Measurements from ENCODE around the gene TMEM131.

TMEM131 gene

DNA sequence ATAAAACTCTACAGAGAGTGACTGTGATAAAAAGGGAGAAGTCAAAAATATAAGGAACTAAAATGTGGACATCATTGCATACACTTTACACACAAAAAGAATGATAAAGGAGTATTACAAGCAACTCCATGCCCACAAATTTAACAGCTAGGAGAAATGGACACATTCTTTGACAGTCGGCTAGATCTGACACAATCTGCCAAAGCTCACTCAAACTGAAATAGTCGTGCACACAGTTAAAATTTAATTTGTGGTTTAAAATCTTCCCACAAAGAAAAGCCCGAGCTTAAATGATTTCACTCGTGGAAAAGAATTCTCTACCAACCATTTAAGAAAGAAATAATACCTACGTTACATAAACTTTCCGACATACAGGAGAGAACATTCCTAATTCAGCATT, 149.9 kb downstream of the TMEM131 start:
- Histone ChIP-seq H3K4me2 (ENCODE audit: low read length) (peak overlapping the region; percentile 22), H3K9me3 (ENCODE audit: insufficient read depth, low read length) (no peaks in the 10 kb centered on the region), H2AFZ (ENCODE audit: low read depth, low read length) (no peak overlapping the region), H3K9ac (ENCODE audit: low read length) (no peak overlapping the region), H3K27ac (ENCODE audit: low read length) (no peak overlapping the region), H4K20me1 (ENCODE audit: insufficient read depth, low read length) (peaks cover 69% of the 10 kb centered on the region), H3K79me2 (ENCODE audit: low read length) (peaks cover 63% of the 10 kb centered on the region), H3K4me3 (ENCODE audit: low read length) (peak overlapping the region; percentile 6; the same call in 1 of the 2 replicates), H3K27me3 (ENCODE audit: low read depth, low read length) (no peaks in the 10 kb centered on the region), H3K4me1 (ENCODE audit: low read length) (peaks cover 21% of the 10 kb centered on the region), H3K36me3 (replicated peaks; ENCODE audit: low read depth, low read length) (peaks cover 19% of the 10 kb centered on the region)
- no peak for TF ChIP-seq EZH2phosphoT487 (IDR thresholded peaks at IDR 0.05; ENCODE audit: low read depth)
- TF ChIP-seq, protein P1, sequence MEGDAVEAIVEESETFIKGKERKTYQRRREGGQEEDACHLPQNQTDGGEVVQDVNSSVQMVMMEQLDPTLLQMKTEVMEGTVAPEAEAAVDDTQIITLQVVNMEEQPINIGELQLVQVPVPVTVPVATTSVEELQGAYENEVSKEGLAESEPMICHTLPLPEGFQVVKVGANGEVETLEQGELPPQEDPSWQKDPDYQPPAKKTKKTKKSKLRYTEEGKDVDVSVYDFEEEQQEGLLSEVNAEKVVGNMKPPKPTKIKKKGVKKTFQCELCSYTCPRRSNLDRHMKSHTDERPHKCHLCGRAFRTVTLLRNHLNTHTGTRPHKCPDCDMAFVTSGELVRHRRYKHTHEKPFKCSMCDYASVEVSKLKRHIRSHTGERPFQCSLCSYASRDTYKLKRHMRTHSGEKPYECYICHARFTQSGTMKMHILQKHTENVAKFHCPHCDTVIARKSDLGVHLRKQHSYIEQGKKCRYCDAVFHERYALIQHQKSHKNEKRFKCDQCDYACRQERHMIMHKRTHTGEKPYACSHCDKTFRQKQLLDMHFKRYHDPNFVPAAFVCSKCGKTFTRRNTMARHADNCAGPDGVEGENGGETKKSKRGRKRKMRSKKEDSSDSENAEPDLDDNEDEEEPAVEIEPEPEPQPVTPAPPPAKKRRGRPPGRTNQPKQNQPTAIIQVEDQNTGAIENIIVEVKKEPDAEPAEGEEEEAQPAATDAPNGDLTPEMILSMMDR (IDR thresholded peaks at IDR 0.05; ENCODE audit: low read depth, low read length), result no peak

DNA sequence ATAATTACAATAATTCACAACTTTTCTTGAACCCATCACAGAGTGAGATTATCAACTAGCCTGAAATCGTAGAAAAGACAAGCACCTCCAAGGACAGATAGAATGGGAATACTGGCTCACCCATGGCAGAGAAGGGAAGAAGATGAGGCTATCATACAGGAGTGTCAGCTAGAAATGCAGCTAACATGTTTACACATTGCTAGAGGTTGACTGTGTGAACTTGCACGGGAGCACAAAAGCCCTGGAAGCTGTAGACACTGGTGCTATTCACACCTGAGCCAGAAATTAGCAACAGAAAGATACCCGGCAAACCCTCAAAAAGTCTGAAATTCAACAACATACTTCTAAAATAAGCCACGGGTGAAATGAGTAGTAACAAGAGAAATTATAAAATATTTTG, 150.6 kb downstream of the TMEM131 start:
- TF ChIP-seq, protein P1 (IDR thresholded peaks at IDR 0.05; ENCODE audit: low read depth, low read length), result no peak
- TF ChIP-seq EZH2phosphoT487 (IDR thresholded peaks at IDR 0.05; ENCODE audit: low read depth), result no peak
- peaks cover 58% of the 10 kb centered on the region for H3K79me2 ChIP-seq (ENCODE audit: low read length)
- no peaks in the 10 kb centered on the region for H3K27me3 ChIP-seq (ENCODE audit: low read depth, low read length)
- peaks cover 26% of the 10 kb centered on the region for H3K36me3 ChIP-seq (replicated peaks; ENCODE audit: low read depth, low read length)
- H3K27ac ChIP-seq (ENCODE audit: low read length), result no peak overlapping the region
- H4K20me1 ChIP-seq (ENCODE audit: insufficient read depth, low read length), result peaks cover 67% of the 10 kb centered on the region
- no peak overlapping the region for H2AFZ ChIP-seq (ENCODE audit: low read depth, low read length)
- no peak overlapping the region for H3K4me2 ChIP-seq (ENCODE audit: low read length)
- H3K4me1 ChIP-seq (ENCODE audit: low read length), result peaks cover 21% of the 10 kb centered on the region
- no peak overlapping the region for H3K4me3 ChIP-seq (ENCODE audit: low read length)
- H3K9ac ChIP-seq (ENCODE audit: low read length), result no peak overlapping the region
- no peaks in the 10 kb centered on the region for H3K9me3 ChIP-seq (ENCODE audit: insufficient read depth, low read length)

DNA sequence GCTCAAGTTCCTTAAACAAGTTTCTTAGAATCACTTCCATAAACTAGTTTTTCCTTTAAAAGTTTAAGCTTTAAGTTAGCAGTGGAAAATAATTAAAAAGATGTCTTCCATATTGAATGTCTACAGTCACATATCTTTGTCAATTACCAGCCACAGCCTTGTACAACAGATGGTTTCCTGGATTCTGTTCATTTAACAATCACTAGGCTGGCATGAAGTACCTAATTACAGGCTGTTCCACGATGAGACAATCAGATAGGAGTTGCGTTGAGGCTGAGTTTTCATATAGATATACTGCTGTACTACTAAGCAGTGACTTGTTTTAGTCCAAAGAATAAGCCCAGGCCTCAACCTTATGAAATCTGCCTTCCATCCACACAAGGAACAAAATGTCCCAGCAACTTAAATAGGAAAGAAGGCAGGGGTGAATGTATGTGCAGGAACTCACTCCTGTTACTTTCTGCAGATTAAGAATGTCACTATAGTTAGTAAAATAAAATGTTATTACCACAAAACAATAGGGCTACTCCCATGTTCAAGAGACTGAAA, 151.4 kb downstream of the TMEM131 start:
- Histone ChIP-seq H2AFZ (ENCODE audit: low read depth, low read length) (no peak overlapping the region), H3K4me2 (ENCODE audit: low read length) (no peak overlapping the region), H3K9me3 (ENCODE audit: insufficient read depth, low read length) (no peaks in the 10 kb centered on the region), H3K79me2 (ENCODE audit: low read length) (peaks cover 52% of the 10 kb centered on the region), H4K20me1 (ENCODE audit: insufficient read depth, low read length) (peaks cover 62% of the 10 kb centered on the region), H3K9ac (ENCODE audit: low read length) (no peak overlapping the region), H3K36me3 (replicated peaks; ENCODE audit: low read depth, low read length) (peaks cover 33% of the 10 kb centered on the region), H3K27me3 (ENCODE audit: low read depth, low read length) (no peaks in the 10 kb centered on the region), H3K4me3 (ENCODE audit: low read length) (no peak overlapping the region), H3K4me1 (ENCODE audit: low read length) (peaks cover 21% of the 10 kb centered on the region), H3K27ac (ENCODE audit: low read length) (no peak overlapping the region)
- TF ChIP-seq, protein P1 (IDR thresholded peaks at IDR 0.05; ENCODE audit: low read depth, low read length), result no peak
- TF ChIP-seq EZH2phosphoT487 (IDR thresholded peaks at IDR 0.05; ENCODE audit: low read depth), result no peak

DNA sequence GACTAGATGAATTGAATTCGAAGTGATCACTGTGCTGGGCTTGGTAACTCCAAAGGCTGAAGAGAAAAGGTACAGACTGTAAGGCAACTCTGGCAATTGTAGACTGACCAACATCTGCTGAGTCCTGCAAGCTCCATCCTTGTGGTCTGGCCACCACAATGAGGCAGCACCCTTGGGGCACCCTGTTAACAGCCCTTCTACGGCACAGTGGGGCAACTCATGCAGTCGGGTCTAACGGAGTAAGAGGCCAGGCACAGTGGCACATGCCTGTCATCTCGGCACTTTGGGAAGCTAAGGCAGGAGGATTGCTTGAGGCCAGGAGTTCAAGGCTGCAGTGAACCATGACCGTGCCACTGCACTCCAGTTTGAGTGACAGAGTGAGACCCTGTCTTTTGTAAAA, 155.6 kb downstream of the TMEM131 start:
- TF ChIP-seq EZH2phosphoT487 (IDR thresholded peaks at IDR 0.05; ENCODE audit: low read depth), result no peak
- TF ChIP-seq, protein P1 (IDR thresholded peaks at IDR 0.05; ENCODE audit: low read depth, low read length), result no peak
- Histone ChIP-seq H3K36me3 (replicated peaks; ENCODE audit: low read depth, low read length) (peaks cover 46% of the 10 kb centered on the region), H3K4me2 (ENCODE audit: low read length) (no peak overlapping the region), H4K20me1 (ENCODE audit: insufficient read depth, low read length) (peaks cover 30% of the 10 kb centered on the region), H2AFZ (ENCODE audit: low read depth, low read length) (no peak overlapping the region), H3K27ac (ENCODE audit: low read length) (no peak overlapping the region), H3K27me3 (ENCODE audit: low read depth, low read length) (no peaks in the 10 kb centered on the region), H3K4me1 (ENCODE audit: low read length) (peaks cover 8% of the 10 kb centered on the region), H3K9ac (ENCODE audit: low read length) (no peak overlapping the region), H3K79me2 (ENCODE audit: low read length) (peaks cover 16% of the 10 kb centered on the region), H3K9me3 (ENCODE audit: insufficient read depth, low read length) (no peaks in the 10 kb centered on the region), H3K4me3 (ENCODE audit: low read length) (no peak overlapping the region)

Data from OCI-LY3 (cell line).